Measurements from ENCODE around the gene GTPBP4.

DNA sequence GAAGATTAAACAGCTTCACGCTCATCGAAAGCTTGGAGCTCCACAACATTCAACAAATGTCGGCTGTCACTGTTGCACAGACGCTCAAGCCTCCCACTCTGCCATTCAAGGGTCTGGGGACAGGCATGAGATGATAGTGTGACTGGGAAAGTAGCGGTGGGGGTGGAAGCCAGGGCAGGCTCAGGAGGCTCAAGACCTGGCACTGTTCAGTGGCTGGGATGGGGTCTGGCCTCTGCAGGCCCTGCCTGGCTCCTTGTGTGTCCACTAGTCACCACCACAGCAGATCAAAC lies 13.5 kb upstream of the GTPBP4 start:
- TF ChIP-seq RBM22 (optimal IDR thresholded peaks at IDR 0.05; ENCODE audit: low read length) (no peak), NFIC (IDR thresholded peaks at IDR 0.05; ENCODE audit: low read length) (no peak), KAT7 (CRISPR knock-in tag; IDR thresholded peaks at IDR 0.05; ENCODE audit: borderline replicate concordance) (no peak), ZNF558 (CRISPR knock-in tag; IDR thresholded peaks at IDR 0.05; ENCODE audit: borderline replicate concordance) (no peak), ZNF263 (CRISPR knock-in tag; IDR thresholded peaks at IDR 0.05) (no peak), KAT2B (IDR thresholded peaks at IDR 0.05; ENCODE audit: borderline replicate concordance, low read depth, low read length) (no peak), ZNF572 (CRISPR knock-in tag; IDR thresholded peaks at IDR 0.05) (no peak)
- TF ChIP-seq, protein P1, sequence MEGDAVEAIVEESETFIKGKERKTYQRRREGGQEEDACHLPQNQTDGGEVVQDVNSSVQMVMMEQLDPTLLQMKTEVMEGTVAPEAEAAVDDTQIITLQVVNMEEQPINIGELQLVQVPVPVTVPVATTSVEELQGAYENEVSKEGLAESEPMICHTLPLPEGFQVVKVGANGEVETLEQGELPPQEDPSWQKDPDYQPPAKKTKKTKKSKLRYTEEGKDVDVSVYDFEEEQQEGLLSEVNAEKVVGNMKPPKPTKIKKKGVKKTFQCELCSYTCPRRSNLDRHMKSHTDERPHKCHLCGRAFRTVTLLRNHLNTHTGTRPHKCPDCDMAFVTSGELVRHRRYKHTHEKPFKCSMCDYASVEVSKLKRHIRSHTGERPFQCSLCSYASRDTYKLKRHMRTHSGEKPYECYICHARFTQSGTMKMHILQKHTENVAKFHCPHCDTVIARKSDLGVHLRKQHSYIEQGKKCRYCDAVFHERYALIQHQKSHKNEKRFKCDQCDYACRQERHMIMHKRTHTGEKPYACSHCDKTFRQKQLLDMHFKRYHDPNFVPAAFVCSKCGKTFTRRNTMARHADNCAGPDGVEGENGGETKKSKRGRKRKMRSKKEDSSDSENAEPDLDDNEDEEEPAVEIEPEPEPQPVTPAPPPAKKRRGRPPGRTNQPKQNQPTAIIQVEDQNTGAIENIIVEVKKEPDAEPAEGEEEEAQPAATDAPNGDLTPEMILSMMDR (CRISPR knock-in tag; IDR thresholded peaks at IDR 0.05): no peak

All from HepG2 (cell line).